ENCODE results near the gene COL2A1. TPM values are rescaled to one million over a fixed set of nuclear protein-coding genes. Genes with fewer than 3 reads are reported as not detected.

COL2A1 gene
- total RNA-seq, 1 experiment from 2014 or later, result 1.4 TPM

GRCh38 chr12:47941475-47941780 is 62.8 kb downstream of the COL2A1 start:
- H3K4me1 ChIP-seq (ENCODE audit: control insufficient read depth, insufficient read depth, low read length), result no peaks in the 10 kb centered on the region; the same call in 1 of the 2 replicates
- no peak overlapping the region for H3K27ac ChIP-seq (ENCODE audit: low read length)
- H3K27me3 ChIP-seq (ENCODE audit: control insufficient read depth, insufficient read depth, low read length), result peaks cover under 1% of the 10 kb centered on the region; the same call in 1 of the 2 replicates
- in situ Hi-C loops (cut with HindIII; ENCODE audit: low pct_unique_long_range_greater_than_20kb, low sequenced_read_pairs) (no loop called here), intact Hi-C loops (cut with micrococcal nuclease; ENCODE audit: unreplicated experiment) (no loop called here)
- no peak overlapping the region for H3K4me3 ChIP-seq (ENCODE audit: low read depth in 2 of 2, low read length in 2 of 2)
- H3K9me3 ChIP-seq (ENCODE audit: control insufficient read depth, insufficient read depth, low read depth, low read length), result no peaks in the 10 kb centered on the region
- ChIA-PET CTCF (interaction anchor here (0.6 kb wide), 1 partner anchor 84 kb away, joined by 4 read pairs; no protein-coding TSS in a partner anchor), POLR2A (no interaction called here)
- no peak for DNase-seq (ENCODE audit: low read depth, low spot score)
- TF ChIP-seq CTCF (IDR thresholded peaks at IDR 0.05), result no peak
- no peak for TF ChIP-seq SIN3A (IDR thresholded peaks at IDR 0.05; ENCODE audit: borderline replicate concordance, insufficient read depth, low read depth, low read length)
- TF ChIP-seq POLR2AphosphoS5 (IDR thresholded peaks at IDR 0.05; ENCODE audit: low read depth, low read length), result no peak
- TF ChIP-seq TCF7L2 (IDR thresholded peaks at IDR 0.05; ENCODE audit: low read depth, low read length), result no peak
- no peak for TF ChIP-seq REST (IDR thresholded peaks at IDR 0.05; ENCODE audit: insufficient read depth in 1 of 2, low read depth in 2 of 2, low read length in 1 of 2)
- no peak for ATAC-seq
- no peaks in the 10 kb centered on the region for H3K36me3 ChIP-seq (ENCODE audit: control insufficient read depth, insufficient read depth, low read length)
- no TSS peak for BruUV-seq (replicated peaks)

- TF ChIP-seq SIN3A (IDR thresholded peaks at IDR 0.05; ENCODE audit: borderline replicate concordance, insufficient read depth, low read depth, low read length) (no peak), POLR2AphosphoS5 (IDR thresholded peaks at IDR 0.05; ENCODE audit: low read depth, low read length) (no peak), CTCF (IDR thresholded peaks at IDR 0.05) (no peak)
- Histone ChIP-seq H3K36me3 (ENCODE audit: control insufficient read depth, insufficient read depth, low read length) (no peaks in the 10 kb centered on the region), H3K4me3 (ENCODE audit: low read depth in 2 of 2, low read length in 2 of 2) (no peak overlapping the region), H3K27me3 (ENCODE audit: control insufficient read depth, insufficient read depth, low read length) (peaks cover 3% of the 10 kb centered on the region; the same call in 1 of the 2 replicates), H3K9me3 (ENCODE audit: control insufficient read depth, insufficient read depth, low read depth, low read length) (no peaks in the 10 kb centered on the region), H3K4me1 (ENCODE audit: control insufficient read depth, insufficient read depth, low read length) (no peaks in the 10 kb centered on the region), H3K27ac (ENCODE audit: low read length) (no peak overlapping the region)
- ATAC-seq (no peak), DNase-seq (ENCODE audit: low read depth, low spot score) (no peak)
- ChIA-PET CTCF (interaction anchor here (0.6 kb wide), 1 partner anchor 84 kb away, joined by 4 read pairs; no protein-coding TSS in a partner anchor), POLR2A (no interaction called here)
- in situ Hi-C loops (cut with HindIII; ENCODE audit: low pct_unique_long_range_greater_than_20kb, low sequenced_read_pairs), result no loop called here
- no TSS peak for BruUV-seq (replicated peaks)
- intact Hi-C loops (cut with micrococcal nuclease; ENCODE audit: unreplicated experiment), result no loop called here
Observed at GRCh38 chr12:47940773-47941474, 63.4 kb downstream of the COL2A1 start.
